H9 (cell line): ENCODE results near the gene ARHGAP22. TPM values are rescaled to one million over a fixed set of nuclear protein-coding genes. Genes with fewer than 3 reads are reported as not detected.
A peak's percentile ranks its signal among the peaks of the same experiment; 100 is the strongest.

Experiments used
- DNase-seq: peaks from one replicate; pipeline ENCODE4 v3.0.0-alpha.2; 2017
- H2AFZ ChIP-seq: one replicate; pipeline ENCODE4 v1.6.1; 2013; ENCODE audit warnings: mild to moderate bottlenecking, low read length, control low read depth, moderate library complexity
- H2AK5ac ChIP-seq: 2 replicates; pipeline ENCODE4 v1.6.1; 2013; ENCODE audit warnings: low read length, control low read depth, mixed read lengths; ENCODE audit not compliant: insufficient read length
- H2BK120ac ChIP-seq: one replicate; pipeline ENCODE4 v1.6.1; 2013; ENCODE audit warnings: low read depth, mild to moderate bottlenecking, low read length, control low read depth, inconsistent platforms; ENCODE audit not compliant: poor library complexity, severe bottlenecking
- H2BK12ac ChIP-seq: 2 replicates; pipeline ENCODE4 v1.6.1; 2013; ENCODE audit warnings: low read length, control low read depth, mixed read lengths, low read depth; ENCODE audit not compliant: insufficient read length
- H2BK15ac ChIP-seq: 2 replicates; pipeline ENCODE4 v1.6.1; 2013; ENCODE audit warnings: low read depth, low read length, control low read depth
- H2BK20ac ChIP-seq: one replicate; pipeline ENCODE4 v1.6.1; 2013; ENCODE audit warnings: low read depth, mild to moderate bottlenecking, low read length, control low read depth, inconsistent platforms; ENCODE audit not compliant: poor library complexity, severe bottlenecking
- H2BK5ac ChIP-seq: 2 replicates; pipeline ENCODE4 v1.6.1; 2013; ENCODE audit warnings: low read length, control low read depth, mixed read lengths; ENCODE audit not compliant: insufficient read length
- H3K14ac ChIP-seq: 2 replicates; pipeline ENCODE4 v1.6.1; 2013; ENCODE audit warnings: low read length, control low read depth; ENCODE audit not compliant: insufficient read depth
- H3K18ac ChIP-seq: 2 replicates; pipeline ENCODE4 v1.6.1; 2013; ENCODE audit warnings: low read depth, mild to moderate bottlenecking, mixed read lengths, low read length, control low read depth; ENCODE audit not compliant: insufficient read length
- H3K23ac ChIP-seq: 2 replicates; pipeline ENCODE4 v1.6.1; 2013; ENCODE audit warnings: low read length, control low read depth, mixed read lengths, low read depth; ENCODE audit not compliant: insufficient read length
- H3K23me2 ChIP-seq: 2 replicates; pipeline ENCODE4 v1.6.1; 2013; ENCODE audit warnings: low read depth, mild to moderate bottlenecking, mixed read lengths, low read length, control low read depth; ENCODE audit not compliant: insufficient read length, poor library complexity, severe bottlenecking
- H3K27ac ChIP-seq: 2 replicates; pipeline ENCODE4 v1.5.1; 2013; ENCODE audit warnings: low read length, control low read depth, mixed read lengths, low read depth; ENCODE audit not compliant: insufficient read length
- H3K27me3 ChIP-seq: 2 replicates; pipeline ENCODE4 v1.6.1; 2013; ENCODE audit warnings: low read length, control low read depth, inconsistent platforms; ENCODE audit not compliant: insufficient read depth
- H3K4ac ChIP-seq: 2 replicates; pipeline ENCODE4 v1.6.1; 2013; ENCODE audit warnings: low read depth, mild to moderate bottlenecking, control low read depth, inconsistent platforms, low read length, moderate library complexity
- H3K4me1 ChIP-seq: 2 replicates; pipeline ENCODE4 v1.6.1; 2013; ENCODE audit warnings: low read length, control low read depth, inconsistent platforms; ENCODE audit not compliant: insufficient read depth
- H3K4me2 ChIP-seq: 2 replicates; pipeline ENCODE4 v1.6.1; 2013; ENCODE audit warnings: low read length, control low read depth, mixed read lengths; ENCODE audit not compliant: insufficient read length, insufficient read depth
- H3K56ac ChIP-seq: 2 replicates; pipeline ENCODE4 v1.6.1; 2013; ENCODE audit warnings: low read depth, mild to moderate bottlenecking, mixed read lengths, low read length, control low read depth; ENCODE audit not compliant: insufficient read length
- H3K79me1 ChIP-seq: 2 replicates; pipeline ENCODE4 v1.6.1; 2013; ENCODE audit warnings: low read depth, mild to moderate bottlenecking, moderate library complexity, low read length, control low read depth, inconsistent platforms; ENCODE audit not compliant: insufficient read depth, poor library complexity, severe bottlenecking
- H3K79me2 ChIP-seq: 2 replicates; pipeline ENCODE4 v1.6.1; 2013; ENCODE audit warnings: low read length, control low read depth, inconsistent platforms; ENCODE audit not compliant: insufficient read depth
- H3K9ac ChIP-seq: 2 replicates; pipeline ENCODE4 v1.6.1; 2013; ENCODE audit warnings: low read length, control low read depth, mixed read lengths; ENCODE audit not compliant: insufficient read length; ENCODE audit errors: extremely low read depth
- H3K9me3 ChIP-seq: one replicate; pipeline ENCODE4 v1.6.1; 2013; ENCODE audit warnings: low read depth, low read length, inconsistent platforms; ENCODE audit not compliant: control insufficient read depth
- H3T11ph ChIP-seq: one replicate; pipeline ENCODE4 v1.6.1; 2013; ENCODE audit warnings: mild to moderate bottlenecking, low read length, control low read depth, inconsistent platforms
- H4K20me1 ChIP-seq: one replicate; pipeline ENCODE4 v1.6.1; 2013; ENCODE audit not compliant: control insufficient read depth, insufficient read length, insufficient read depth
- H4K5ac ChIP-seq: 2 replicates; pipeline ENCODE4 v1.6.1; 2013; ENCODE audit warnings: low read depth, mild to moderate bottlenecking, mixed read lengths, low read length, control low read depth; ENCODE audit not compliant: insufficient read length
- H4K8ac ChIP-seq: replicated peaks from 2 replicates; pipeline ENCODE4 v1.6.1; 2013; ENCODE audit warnings: low read length, control low read depth, mixed read lengths, low read depth; ENCODE audit not compliant: insufficient read length
- H4K91ac ChIP-seq: 2 replicates; pipeline ENCODE4 v1.6.1; 2013; ENCODE audit warnings: low read depth, mild to moderate bottlenecking, moderate library complexity, mixed read lengths, low read length, control low read depth; ENCODE audit not compliant: insufficient read length
- H3K27ac Mint-ChIP-seq, 3 experiments: 2 replicates in 2 of 3; 3 replicates in 1 of 3; pipeline ENCODE4 v1.8.0; 2020 to 2021; ENCODE audit warnings: mixed read lengths in 3 of 3, mild to moderate bottlenecking in 1 of 3, moderate library complexity in 1 of 3
- H3K27me3 Mint-ChIP-seq: 2 replicates; pipeline ENCODE4 v1.8.0; 2021; ENCODE audit warnings: low read depth, mild to moderate bottlenecking, moderate library complexity, mixed read lengths
- H3K36me3 Mint-ChIP-seq, 3 experiments: 2 replicates in 2 of 3; 3 replicates in 1 of 3; pipeline ENCODE4 v1.8.0; 2020 to 2021; ENCODE audit warnings: low read depth in 3 of 3, mixed read lengths in 3 of 3; ENCODE audit not compliant: insufficient read depth in 1 of 3
- H3K4me1 Mint-ChIP-seq, 2 experiments: 2 replicates each; pipeline ENCODE4 v1.8.0; 2020; ENCODE audit warnings: mixed read lengths in 2 of 2
- H3K4me3 Mint-ChIP-seq, 2 experiments: 2 replicates in 1 of 2; 3 replicates in 1 of 2; pipeline ENCODE4 v1.8.0; 2020 to 2021; ENCODE audit warnings: mild to moderate bottlenecking in 2 of 2, mixed read lengths in 2 of 2, moderate library complexity in 1 of 2
- H3K9me3 Mint-ChIP-seq, 2 experiments: 2 replicates in 1 of 2; 3 replicates in 1 of 2; pipeline ENCODE4 v1.8.0; 2020; ENCODE audit warnings: mild to moderate bottlenecking in 2 of 2, mixed read lengths in 2 of 2, moderate library complexity in 1 of 2
- CTCF ChIP-seq: fragments of 200-600 bp; sonication (generic); conservative IDR thresholded peaks from 3 replicates; pipeline ENCODE4 v1.8.0; 2021; ENCODE audit warnings: antibody characterized with exemption, mild to moderate bottlenecking
- WGBS: extraction: QIAGEN DNeasy Blood & Tissue Kit; methylation state at CpG from one replicate; pipeline ENCODE4 v1.1.7; 2013; ENCODE audit warnings: missing lambda C conversion rate, low lambda C conversion rate, mixed read lengths; ENCODE audit not compliant: insufficient read length; ENCODE audit errors: extremely low coverage; 5-methylcytosine and 5-hydroxymethylcytosine counted together
- total RNA-seq: library from RNA; stranded (reverse); gene quantifications from 2 replicates; pipeline ENCODE4 v1.2.1, GENCODE V29; 2021

ARHGAP22 gene
- total RNA-seq, 1 experiment from 2014 or later: 7.4 TPM

GRCh38 chr10:48568546-48568945 is 36.3 kb downstream of the ARHGAP22 start:
- no peak overlapping the region for H2BK12ac ChIP-seq
- H3K23me2 ChIP-seq: no peaks in the 10 kb centered on the region
- no peak overlapping the region for H4K5ac ChIP-seq
- H4K8ac ChIP-seq: no peak overlapping the region
- H3K4me1 ChIP-seq: no peaks in the 10 kb centered on the region
- H3K9me3 ChIP-seq: no peaks in the 10 kb centered on the region
- H3K36me3 Mint-ChIP-seq: no peaks in the 10 kb centered on the region; a peak in 2 of 7 replicates
- no peak overlapping the region for H2BK5ac ChIP-seq
- H3K9ac ChIP-seq: no peak overlapping the region
- H2AK5ac ChIP-seq: no peak overlapping the region
- H2BK120ac ChIP-seq: no peak overlapping the region
- no peaks in the 10 kb centered on the region for H3K27me3 ChIP-seq
- no peaks in the 10 kb centered on the region for H3K79me2 ChIP-seq
- no peak overlapping the region for H3K56ac ChIP-seq
- H2BK20ac ChIP-seq: no peak overlapping the region
- DNase-seq: peak; percentile 8
- H3K27ac ChIP-seq: no peak overlapping the region
- H3K4ac ChIP-seq: no peak overlapping the region
- peak overlapping the region; percentile 34 for H3K18ac ChIP-seq
- H2BK15ac ChIP-seq: no peak overlapping the region
- H2AFZ ChIP-seq: no peak overlapping the region
- H3K14ac ChIP-seq: no peak overlapping the region; the same call in 1 of the 2 replicates
- H3K27me3 Mint-ChIP-seq: peaks cover 8% of the 10 kb centered on the region; the same call in 1 of the 2 replicates
- no peak overlapping the region for H3K23ac ChIP-seq
- H4K91ac ChIP-seq: no peak overlapping the region
- TF ChIP-seq CTCF: no peak
- no peak overlapping the region; a peak in 1 of 7 replicates for H3K27ac Mint-ChIP-seq
- no peak overlapping the region for H3K4me2 ChIP-seq
- no peaks in the 10 kb centered on the region for H3K4me1 Mint-ChIP-seq
- no CpG with 5 or more reads among the region's 8 CpGs for WGBS
- no peaks in the 10 kb centered on the region for H3K9me3 Mint-ChIP-seq
- no peaks in the 10 kb centered on the region for H4K20me1 ChIP-seq
- H3K4me3 Mint-ChIP-seq: no peak overlapping the region
- no peaks in the 10 kb centered on the region for H3K79me1 ChIP-seq
- H3T11ph ChIP-seq: no peak overlapping the region
